Coronary artery (tissue), 2 donors: Measurements from ENCODE around the gene AKAP13.

Experiments
- DNase-seq: peaks from one replicate; pipeline ENCODE4 v3.0.0-alpha.2; 2017; ENCODE audit warnings: low spot score
- H3K27ac ChIP-seq, 2 donors: fragments of 200-600 bp; sonication (generic); one replicate each; pipeline ENCODE4 v1.5.1; 2016 to 2019
- H3K4me3 ChIP-seq: fragments of 200-600 bp; sonication (generic); 2 replicates; pipeline ENCODE4 v1.5.1; 2016; ENCODE audit warnings: mild to moderate bottlenecking, moderate library complexity
- TF ChIP-seq, protein P1 (sequence below): fragments of 200-600 bp; sonication (generic); IDR thresholded peaks from one replicate; pipeline ENCODE4 v1.5.1; 2019; ENCODE audit warnings: antibody characterized with exemption

AKAP13 gene

GRCh38 chr15:85495096-85495495 lies 114.7 kb downstream of the AKAP13 start:
- TF ChIP-seq, protein P1, sequence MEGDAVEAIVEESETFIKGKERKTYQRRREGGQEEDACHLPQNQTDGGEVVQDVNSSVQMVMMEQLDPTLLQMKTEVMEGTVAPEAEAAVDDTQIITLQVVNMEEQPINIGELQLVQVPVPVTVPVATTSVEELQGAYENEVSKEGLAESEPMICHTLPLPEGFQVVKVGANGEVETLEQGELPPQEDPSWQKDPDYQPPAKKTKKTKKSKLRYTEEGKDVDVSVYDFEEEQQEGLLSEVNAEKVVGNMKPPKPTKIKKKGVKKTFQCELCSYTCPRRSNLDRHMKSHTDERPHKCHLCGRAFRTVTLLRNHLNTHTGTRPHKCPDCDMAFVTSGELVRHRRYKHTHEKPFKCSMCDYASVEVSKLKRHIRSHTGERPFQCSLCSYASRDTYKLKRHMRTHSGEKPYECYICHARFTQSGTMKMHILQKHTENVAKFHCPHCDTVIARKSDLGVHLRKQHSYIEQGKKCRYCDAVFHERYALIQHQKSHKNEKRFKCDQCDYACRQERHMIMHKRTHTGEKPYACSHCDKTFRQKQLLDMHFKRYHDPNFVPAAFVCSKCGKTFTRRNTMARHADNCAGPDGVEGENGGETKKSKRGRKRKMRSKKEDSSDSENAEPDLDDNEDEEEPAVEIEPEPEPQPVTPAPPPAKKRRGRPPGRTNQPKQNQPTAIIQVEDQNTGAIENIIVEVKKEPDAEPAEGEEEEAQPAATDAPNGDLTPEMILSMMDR = no peak
- Histone ChIP-seq H3K4me3 (no peak overlapping the region), H3K27ac (no peak overlapping the region)
- DNase-seq = no peak

GRCh38 chr15:85495544-85495943 lies 115.1 kb downstream of the AKAP13 start:
- Histone ChIP-seq H3K27ac (no peak overlapping the region), H3K4me3 (no peak overlapping the region)
- DNase-seq = no peak
- TF ChIP-seq, protein P1 = no peak

- Histone ChIP-seq H3K27ac (no peak overlapping the region), H3K4me3 (no peak overlapping the region)
- TF ChIP-seq, protein P1 = no peak
- no peak for DNase-seq
Measured at GRCh38 chr15:85496151-85496550, 115.7 kb downstream of the AKAP13 start.

DNA sequence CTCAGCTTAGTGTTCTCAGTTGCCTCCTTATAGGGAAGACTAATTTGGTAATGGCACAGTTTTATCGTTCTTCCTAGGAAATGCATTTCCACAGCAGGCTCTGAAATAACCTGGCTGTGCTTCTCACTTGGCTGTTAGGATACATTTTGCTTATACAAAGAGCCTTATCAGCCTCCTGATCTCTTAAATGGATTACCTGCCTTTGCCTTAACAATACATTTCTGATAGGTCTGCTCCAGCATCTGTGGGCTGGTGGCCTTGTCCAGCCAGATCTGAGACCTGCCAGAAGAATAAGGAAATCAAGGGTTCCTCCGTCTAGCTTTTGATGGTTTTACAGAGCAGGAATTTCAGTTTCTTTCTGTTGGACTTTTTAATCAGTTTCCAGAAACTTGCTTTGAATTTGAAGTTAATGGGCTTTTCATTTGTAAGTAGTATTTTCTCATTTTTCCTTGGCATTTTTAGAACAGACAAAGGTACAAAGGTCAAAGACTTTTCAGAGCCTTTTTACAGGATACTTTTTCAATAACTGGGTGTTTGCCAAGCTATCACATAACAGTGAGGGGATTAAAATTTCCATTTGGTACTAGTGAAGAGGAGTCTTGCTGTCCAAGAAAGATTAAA lies 116.3 kb downstream of the AKAP13 start:
- no peak for DNase-seq
- no peak overlapping the region for H3K4me3 ChIP-seq
- TF ChIP-seq, protein P1 = no peak
- H3K27ac ChIP-seq = no peak overlapping the region

- TF ChIP-seq, protein P1 = no peak
- Histone ChIP-seq H3K4me3 (no peak overlapping the region), H3K27ac (no peak overlapping the region)
- no peak for DNase-seq
Measured at GRCh38 chr15:85497172-85497569, 116.8 kb downstream of the AKAP13 start.

DNA sequence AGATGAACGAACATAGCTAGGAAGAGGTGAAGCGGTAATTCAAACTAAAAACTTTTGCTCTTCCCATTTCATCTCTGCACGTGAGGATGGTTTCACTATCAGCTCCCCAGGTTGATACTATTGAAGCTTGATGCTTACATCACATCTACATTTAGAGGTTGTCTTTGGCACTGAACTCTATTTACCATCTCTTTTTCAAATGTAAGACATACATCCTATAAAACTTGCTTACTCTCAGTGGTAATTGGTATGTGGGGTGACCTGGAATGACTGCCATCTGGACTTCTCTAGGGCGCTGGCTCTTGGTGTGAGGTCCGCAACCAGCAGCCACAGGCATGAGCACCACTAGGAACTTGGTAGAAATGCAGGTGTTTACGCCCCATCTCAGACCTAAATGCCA lies 118.1 kb downstream of the AKAP13 start:
- no peak for DNase-seq
- TF ChIP-seq, protein P1 = no peak
- Histone ChIP-seq H3K4me3 (no peak overlapping the region), H3K27ac (no peak overlapping the region)

DNA sequence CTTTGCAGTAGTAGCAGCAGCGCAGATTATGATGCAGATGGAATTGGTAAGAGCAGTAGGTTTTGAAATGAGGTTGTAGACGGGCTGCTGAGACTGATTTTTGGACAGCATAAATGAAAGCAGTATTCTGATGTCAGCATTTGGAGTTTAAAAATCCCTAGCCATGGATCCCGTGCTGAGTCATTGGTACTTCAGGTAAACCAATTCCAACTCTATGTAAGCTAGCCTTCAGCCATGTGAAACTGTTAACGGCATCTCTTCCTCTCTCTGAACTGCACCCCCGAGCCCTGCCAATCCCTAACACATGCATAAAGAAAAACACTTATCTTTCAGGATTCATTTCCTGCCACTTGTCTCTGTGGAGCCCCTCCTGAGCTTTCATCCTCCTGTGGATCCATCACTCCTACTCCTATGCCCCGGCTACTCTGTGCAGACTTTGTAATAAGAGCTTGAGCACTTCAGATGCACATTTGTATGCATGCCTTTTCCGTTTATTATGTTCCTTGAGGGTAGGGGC lies 119.0 kb downstream of the AKAP13 start:
- no peak for DNase-seq
- Histone ChIP-seq H3K4me3 (no peak overlapping the region), H3K27ac (no peak overlapping the region)
- TF ChIP-seq, protein P1 = no peak
